Ecto neural progenitor cell (in vitro differentiated cells): ENCODE data around the gene TM4SF20.

Source experiments
- DNase-seq: peaks from one replicate; pipeline ENCODE4 v3.0.0-alpha.2; 2018; ENCODE audit warnings: low spot score

TM4SF20 gene

GRCh38 chr2:227320305-227321094 lies 58.6 kb downstream of the TM4SF20 start:
- DNase-seq = no peak

- DNase-seq = no peak
Measured at GRCh38 chr2:227317834-227318233, 61.3 kb downstream of the TM4SF20 start.

DNA sequence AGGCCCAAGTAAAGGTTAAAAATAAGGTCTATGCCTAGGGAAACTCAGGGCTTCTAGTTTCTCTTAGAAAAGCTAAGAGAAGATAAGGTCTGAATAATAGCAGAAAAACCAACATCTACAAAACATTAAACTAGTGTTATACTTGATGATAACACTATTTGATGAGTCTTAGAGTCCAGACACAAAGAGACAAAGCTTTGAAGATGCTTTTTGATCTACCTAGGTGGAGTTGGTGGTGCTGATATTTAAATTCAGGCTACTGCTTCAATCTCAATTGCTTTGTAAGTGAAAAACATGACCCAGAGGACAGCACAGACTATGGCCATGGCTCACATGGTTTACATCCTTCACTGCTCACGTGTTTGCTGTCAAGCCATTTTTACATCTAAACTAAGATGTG lies 65.8 kb downstream of the TM4SF20 start:
- no peak for DNase-seq

DNA sequence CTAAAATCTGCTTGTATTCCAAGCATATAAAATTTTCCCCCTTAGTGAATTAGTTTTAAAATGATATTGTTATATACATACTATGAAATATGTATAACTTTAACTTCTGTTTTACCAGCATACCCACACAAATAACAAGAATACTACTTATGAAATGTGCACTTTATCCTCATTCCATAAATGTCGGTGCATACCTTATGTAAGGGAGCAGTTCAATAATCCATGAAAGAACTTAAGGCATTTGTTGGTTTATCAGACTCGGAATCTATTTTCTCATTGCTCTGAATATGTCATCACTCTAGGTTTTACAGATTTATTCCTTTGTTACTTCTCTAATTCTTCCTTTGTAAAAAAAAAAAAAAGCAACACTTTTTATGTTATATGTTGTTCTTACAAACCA lies 66.5 kb downstream of the TM4SF20 start:
- no peak for DNase-seq
